HepG2 (cell line): ENCODE measurements around the gene PRKAR1B. TPM values are rescaled to one million over a fixed set of nuclear protein-coding genes. Genes with fewer than 3 reads are reported as not detected.

Source experiments
- ATAC-seq: fragments of 200-7000 bp; cut with Tn5 transposase; 3 replicates; pipeline ENCODE4 v1.9.1; 2020; ENCODE audit warnings: mild to moderate bottlenecking, moderate library complexity
- BruUV-seq: library from RNA; stranded (reverse); fragments of 400-500 nt; replicated peaks from 2 replicates; lab custom pipeline; 2021; lab: Mats Ljungman, UMichigan
- CTCF ChIA-PET: fragments of 300-600 bp; formaldehyde crosslinking; extraction: SDS; loops from one replicate; lab custom pipeline; 2021; ENCODE audit warnings: low total read pairs, inconsistent platforms, low intra/inter-chr PET ratio; lab: Yijun Ruan, JAX
- POLR2A ChIA-PET: fragments of 350-600 bp; sonication (Branson Sonifier 250); formaldehyde crosslinking; loops from one replicate; lab custom pipeline; 2020; ENCODE audit warnings: antibody characterized with exemption, inconsistent platforms; lab: Yijun Ruan, JAX
- DNase-seq: peaks from one replicate; pipeline ENCODE4 v3.0.0-alpha.2; 2015; ENCODE audit warnings: low spot score
- FAIRE-seq: peaks from 3 replicates; lab custom pipeline; 2011; peaks lifted over from hg19 to GRCh38; lab: Jason Lieb, UNC
- H2AFZ ChIP-seq: one replicate; pipeline ENCODE4 v1.6.1; 2011; ENCODE audit warnings: low read length, inconsistent platforms
- H3K27ac ChIP-seq: fragments of 300-600 bp; 3 replicates; pipeline ENCODE4 v1.8.0; 2011; ENCODE audit warnings: mixed run types, mild to moderate bottlenecking, mixed read lengths, low read length, inconsistent platforms; ENCODE audit not compliant: insufficient read depth; ENCODE audit errors: extremely low read length
- H3K27me3 ChIP-seq, 2 experiments: fragments of 200-600 bp in 1 of 2; 2 replicates in 1 of 2; 3 replicates in 1 of 2; pipeline versions ENCODE4 v1.6.0 to v1.8.0; 2011; ENCODE audit warnings: low read length in 2 of 2, mild to moderate bottlenecking in 2 of 2, moderate library complexity in 2 of 2, inconsistent platforms in 1 of 2; ENCODE audit not compliant: insufficient read depth in 2 of 2, control insufficient read depth in 1 of 2
- H3K36me3 ChIP-seq, 2 experiments: fragments of 200-600 bp in 1 of 2; replicated peaks in 1 of 2; 2 replicates in 1 of 2; 3 replicates in 1 of 2; pipeline versions ENCODE4 v1.5.1 to v1.8.0; 2011; ENCODE audit warnings: low read length in 2 of 2, inconsistent platforms in 1 of 2; ENCODE audit not compliant: insufficient read depth in 2 of 2, control insufficient read depth in 1 of 2
- H3K4me1 ChIP-seq: 2 replicates; pipeline ENCODE4 v1.5.1; 2012; ENCODE audit warnings: low read length, inconsistent platforms; ENCODE audit not compliant: insufficient read depth
- H3K4me2 ChIP-seq: 2 replicates; pipeline ENCODE4 v1.6.0; 2011; ENCODE audit warnings: low read depth, low read length, inconsistent platforms
- H3K4me3 ChIP-seq, 3 experiments: fragments of 200-600 bp in 1 of 3; sonication (generic), shearing (Covaris generic) in 1 of 3; replicated peaks in 1 of 3; 2 replicates each; pipeline ENCODE4 v1.5.1; 2011 to 2016; ENCODE audit warnings: low read length in 3 of 3, inconsistent platforms in 2 of 3, low read depth in 2 of 3, mild to moderate bottlenecking in 2 of 3, control low read depth in 1 of 3, mixed read lengths in 1 of 3; ENCODE audit not compliant: insufficient read depth in 1 of 3
- H3K79me2 ChIP-seq: one replicate; pipeline ENCODE4 v1.6.1; 2011; ENCODE audit warnings: low read length, inconsistent platforms; ENCODE audit not compliant: insufficient read depth
- H3K9ac ChIP-seq: 2 replicates; pipeline ENCODE4 v1.6.0; 2011; ENCODE audit warnings: mild to moderate bottlenecking, low read depth, low read length, inconsistent platforms; ENCODE audit not compliant: insufficient read depth
- H3K9me3 ChIP-seq: 2 replicates; pipeline ENCODE4 v1.5.1; 2012; ENCODE audit warnings: mild to moderate bottlenecking, low read length
- H4K20me1 ChIP-seq: 2 replicates; pipeline ENCODE4 v1.6.0; 2011; ENCODE audit warnings: inconsistent platforms, mild to moderate bottlenecking, low read length, moderate library complexity; ENCODE audit not compliant: insufficient read depth
- BORCS8-MEF2B ChIP-seq: sonication (generic); formaldehyde crosslinking; IDR thresholded peaks from 2 replicates; pipeline ENCODE4 v1.8.0; 2022; ENCODE audit warnings: mild to moderate bottlenecking, missing genetic modification reagents
- DNMT3B ChIP-seq: conservative IDR thresholded peaks from 2 replicates; pipeline ENCODE4 v1.6.1; 2016; ENCODE audit warnings: missing biosample characterization, control low read depth
- HNRNPK ChIP-seq: fragments of 200-400 bp; formaldehyde crosslinking; IDR thresholded peaks from 2 replicates; pipeline ENCODE4 v1.6.1; 2018; ENCODE audit warnings: low read length, low read depth, moderate library complexity, mild to moderate bottlenecking; ENCODE audit not compliant: poor library complexity, severe bottlenecking
- MATR3 ChIP-seq: sonication (generic); formaldehyde crosslinking; IDR thresholded peaks from 2 replicates; pipeline ENCODE4 v1.4.0; 2020; ENCODE audit warnings: missing genetic modification reagents
- MTF1 ChIP-seq: sonication (generic); formaldehyde crosslinking; IDR thresholded peaks from 2 replicates; pipeline ENCODE4 v1.5.0; 2020; ENCODE audit warnings: missing genetic modification reagents
- NFIC ChIP-seq: IDR thresholded peaks from 2 replicates; pipeline ENCODE4 v1.6.1; 2012; ENCODE audit warnings: mild to moderate bottlenecking, low read length, inconsistent platforms
- PCBP1 ChIP-seq: fragments of 200-400 bp; formaldehyde crosslinking; IDR thresholded peaks from 2 replicates; pipeline ENCODE4 v1.6.1; 2017; ENCODE audit warnings: mild to moderate bottlenecking, low read depth, low read length, borderline replicate concordance
- PLSCR1 ChIP-seq: sonication (generic); formaldehyde crosslinking; IDR thresholded peaks from 2 replicates; pipeline ENCODE4 v1.5.0; 2020; ENCODE audit warnings: missing genetic modification reagents, mild to moderate bottlenecking, borderline replicate concordance
- SNRNP70 ChIP-seq: fragments of 200-400 bp; formaldehyde crosslinking; IDR thresholded peaks from 2 replicates; pipeline ENCODE4 v1.6.1; 2017; ENCODE audit warnings: mild to moderate bottlenecking, low read depth, low read length, moderate library complexity
- ZFP36L1 ChIP-seq: sonication (generic); formaldehyde crosslinking; IDR thresholded peaks from 2 replicates; pipeline ENCODE4 v1.8.0; 2022; ENCODE audit warnings: mild to moderate bottlenecking, missing genetic modification reagents, moderate library complexity
- ZFP90 ChIP-seq: sonication (generic); formaldehyde crosslinking; IDR thresholded peaks from 2 replicates; pipeline ENCODE4 v1.8.0; 2022; ENCODE audit warnings: missing genetic modification reagents, mild to moderate bottlenecking, inconsistent platforms, borderline replicate concordance
- ZNF136 ChIP-seq: sonication (generic); formaldehyde crosslinking; IDR thresholded peaks from 2 replicates; pipeline ENCODE4 v1.8.1; 2022; ENCODE audit warnings: low read depth, mild to moderate bottlenecking, moderate library complexity, missing genetic modification reagents
- ZNF207 ChIP-seq: fragments of 450-650 bp; IDR thresholded peaks from 2 replicates; pipeline ENCODE4 v1.6.1; 2016; ENCODE audit warnings: antibody characterized with exemption, borderline replicate concordance
- ZNF547 ChIP-seq: sonication (generic); formaldehyde crosslinking; IDR thresholded peaks from 2 replicates; pipeline ENCODE4 v1.5.1; 2020; ENCODE audit warnings: mild to moderate bottlenecking, missing genetic modification reagents
- ZNF629 ChIP-seq: sonication (generic); formaldehyde crosslinking; conservative IDR thresholded peaks from 2 replicates; pipeline ENCODE4 v1.5.0; 2020; ENCODE audit warnings: missing genetic modification reagents
- ZNF678 ChIP-seq: sonication (generic); formaldehyde crosslinking; IDR thresholded peaks from 2 replicates; pipeline ENCODE4 v1.4.0; 2020; ENCODE audit warnings: mild to moderate bottlenecking, missing genetic modification reagents
- ZSCAN21 ChIP-seq: sonication (generic); formaldehyde crosslinking; IDR thresholded peaks from 2 replicates; pipeline ENCODE4 v1.8.0; 2022; ENCODE audit warnings: mild to moderate bottlenecking, missing genetic modification reagents, moderate library complexity, borderline replicate concordance
- WGBS: methylation state at CpG from one replicate; pipeline ENCODE4 v1.1.6; 2017; ENCODE audit warnings: low lambda C conversion rate; 5-methylcytosine and 5-hydroxymethylcytosine counted together
- in situ Hi-C: cut with HindIII; loops from 2 replicates; pipeline ENCODE4 v1.10.0; 2017; ENCODE audit warnings: low pct_unique_long_range_greater_than_20kb; ENCODE audit not compliant: extremely low pct_ligation_motif_present
- intact Hi-C: fragments of 100-400 bp; cut with micrococcal nuclease; formaldehyde crosslinking; loops from one replicate; pipeline ENCODE4 v1.10.0; 2022; ENCODE audit not compliant: unreplicated experiment
- polyA plus RNA-seq, 8 experiments: library from polyadenylated mRNA; depleted of rRNA in 3 of 8; stranded (reverse) in 7 of 8; unstranded in 1 of 8; fragments of >200 nt; fragmentation: Illumina TruSeq in 4 of 8; extraction: Trizol in 4 of 8; gene quantifications; 2 replicates each; pipeline versions ENCODE4 v1.2.1 to v1.2.3, GENCODE V29; 2011 to 2016; ENCODE audit warnings: low read depth in 4 of 8, missing spikeins in 1 of 8, mixed read lengths in 1 of 8; ENCODE audit not compliant: insufficient read depth in 1 of 8
- total RNA-seq, 5 experiments: library from RNA; depleted of rRNA; stranded (reverse); fragments of >200 nt; fragmentation: Illumina TruSeq; extraction: Trizol; gene quantifications; 2 replicates each; pipeline ENCODE4 v1.2.3, GENCODE V29; 2016; ENCODE audit warnings: low read depth in 1 of 5

Gene PRKAR1B
- total and polyA plus RNA-seq, 2 of the 13 experiments (the other 11 are each of a cell fraction or from before 2014, with no cell fraction given), result 7.9 to 28.2 TPM

GRCh38 chr7:510782-511281, 216.2 kb downstream of the PRKAR1B start:
- ATAC-seq, result no peak
- Histone ChIP-seq H3K9me3 (no peaks in the 10 kb centered on the region), H3K27ac (no peak overlapping the region), H4K20me1 (no peaks in the 10 kb centered on the region), H3K4me2 (no peak overlapping the region), H3K9ac (no peak overlapping the region), H3K79me2 (peaks cover 2% of the 10 kb centered on the region), H2AFZ (no peak overlapping the region), H3K4me3 (no peak overlapping the region), H3K36me3 (no peaks in the 10 kb centered on the region), H3K4me1 (no peaks in the 10 kb centered on the region), H3K27me3 (peaks cover 0 to 5% of the 10 kb centered on the region in 2 experiments; a peak in 2 of 5 replicates)
- in situ Hi-C loops, result no loop called here
- POLR2A ChIA-PET, result no interaction called here
- CTCF ChIA-PET, result no interaction called here
- intact Hi-C loops, result no loop called here
- DNase-seq, result no peak
- no peak for FAIRE-seq
- TF ChIP-seq ZNF547 (CRISPR knock-in tag), result no peak
- no peak for TF ChIP-seq MATR3 (CRISPR knock-in tag)
- no peak for TF ChIP-seq ZNF207
- TF ChIP-seq ZNF678 (CRISPR knock-in tag), result no peak
- no peak for TF ChIP-seq ZFP90 (CRISPR knock-in tag)
- peak; percentile 97 for TF ChIP-seq HNRNPK
- no peak for TF ChIP-seq DNMT3B (CRISPR knock-in tag)
- TF ChIP-seq PCBP1, result peak; percentile 97
- TF ChIP-seq ZSCAN21, result no peak
- TF ChIP-seq BORCS8-MEF2B, result no peak
- no peak for TF ChIP-seq ZFP36L1
- WGBS, result 89% methylated on average over 25 of the region's 25 CpGs
- no TSS peak for BruUV-seq

DNA sequence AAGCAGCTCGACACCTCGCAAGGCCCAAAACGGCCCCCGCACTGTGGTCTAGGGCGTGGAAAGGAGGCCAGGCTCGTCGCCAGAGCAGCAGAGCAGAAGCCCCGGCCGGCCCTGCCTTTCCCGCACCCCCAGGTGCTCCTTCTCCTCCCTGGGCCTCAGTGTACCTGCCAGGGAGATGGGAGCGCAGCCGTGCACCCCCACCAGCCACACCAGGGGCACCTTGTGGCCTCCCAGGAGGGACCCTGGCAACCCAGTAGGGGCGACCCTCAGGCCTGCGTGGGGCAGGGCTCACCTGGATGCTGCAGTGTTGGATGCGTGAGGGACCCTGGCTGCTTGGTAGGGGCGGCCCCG, 217.0 kb downstream of the PRKAR1B start:
- FAIRE-seq (no peak), DNase-seq (no peak), ATAC-seq (no peak)
- Histone ChIP-seq H3K36me3 (no peaks in the 10 kb centered on the region), H3K9ac (no peak overlapping the region), H4K20me1 (peaks cover under 1% of the 10 kb centered on the region; the same call in 1 of the 2 replicates), H3K4me3 (no peak overlapping the region), H3K27me3 (no peaks in the 10 kb centered on the region; a peak in 1 of 5 replicates), H2AFZ (no peak overlapping the region), H3K4me1 (no peaks in the 10 kb centered on the region), H3K9me3 (no peaks in the 10 kb centered on the region), H3K79me2 (no peaks in the 10 kb centered on the region), H3K4me2 (no peak overlapping the region), H3K27ac (no peak overlapping the region)
- peak; percentile 77 for TF ChIP-seq ZNF629 (CRISPR knock-in tag)
- no peak for TF ChIP-seq NFIC
- no peak for TF ChIP-seq MTF1 (CRISPR knock-in tag)
- TF ChIP-seq PLSCR1 (CRISPR knock-in tag), result no peak
- no peak for TF ChIP-seq ZNF136 (CRISPR knock-in tag)
- no peak for TF ChIP-seq SNRNP70
- BruUV-seq, result no TSS peak
- 81% methylated on average over 9 of the region's 17 CpGs for WGBS
- POLR2A ChIA-PET, result no interaction called here
- CTCF ChIA-PET, result no interaction called here
- in situ Hi-C loops, result no loop called here
- intact Hi-C loops, result no loop called here
